OCI-LY7 (cell line): ENCODE results near the gene CSTPP1. TPM values are rescaled to one million over a fixed set of nuclear protein-coding genes. Genes with fewer than 3 reads are reported as not detected.

Source experiments
- BruUV-seq: library from RNA; stranded (reverse); fragments of 400-500 nt; replicated peaks from 2 replicates; lab custom pipeline; 2021; lab: Mats Ljungman, UMichigan
- CTCF ChIA-PET: fragments of 300-600 bp; sonication (Branson Sonifier 250); formaldehyde crosslinking; loops from one replicate; lab custom pipeline; 2022; ENCODE audit warnings: antibody characterized with exemption; ENCODE audit not compliant: unreplicated experiment; lab: Charles Lee
- POLR2A ChIA-PET: fragments of 300-600 bp; sonication (Branson Sonifier 250); formaldehyde crosslinking; loops from one replicate; lab custom pipeline; 2022; ENCODE audit warnings: antibody characterized with exemption; lab: Charles Lee
- DNase-seq: peaks from one replicate; pipeline ENCODE4 v3.0.0-alpha.2; 2015; ENCODE audit warnings: low spot score
- H2AFZ ChIP-seq: fragments of 200-600 bp; sonication (generic), shearing (Covaris generic); 2 replicates; pipeline ENCODE4 v1.6.1; 2014; ENCODE audit warnings: mild to moderate bottlenecking, antibody characterized with exemption, low read length, moderate library complexity
- H3K27ac ChIP-seq: fragments of 200-600 bp; sonication (generic); 2 replicates; pipeline ENCODE4 v1.5.1; 2014; ENCODE audit warnings: mixed run types, low read depth, mild to moderate bottlenecking, moderate library complexity, low read length, inconsistent platforms; ENCODE audit not compliant: poor library complexity, severe bottlenecking
- H3K36me3 ChIP-seq: fragments of 200-600 bp; sonication (generic); 2 replicates; pipeline ENCODE4 v1.6.1; 2014; ENCODE audit warnings: mild to moderate bottlenecking, antibody characterized with exemption, low read length, moderate library complexity, mixed read lengths; ENCODE audit not compliant: insufficient read depth
- H3K4me1 ChIP-seq: fragments of 200-600 bp; sonication (generic); 2 replicates; pipeline ENCODE4 v1.5.1; 2014; ENCODE audit warnings: mild to moderate bottlenecking, low read length; ENCODE audit not compliant: insufficient read depth, poor library complexity, severe bottlenecking
- H3K4me2 ChIP-seq: fragments of 200-600 bp; sonication (generic); 2 replicates; pipeline ENCODE4 v1.6.1; 2014; ENCODE audit warnings: mild to moderate bottlenecking, low read length
- H3K4me3 ChIP-seq: fragments of 200-600 bp; sonication (generic); 2 replicates; pipeline ENCODE4 v1.5.1; 2014; ENCODE audit warnings: mild to moderate bottlenecking, low read depth, low read length; ENCODE audit not compliant: poor library complexity, severe bottlenecking
- H3K79me2 ChIP-seq: fragments of 200-600 bp; sonication (generic); 2 replicates; pipeline ENCODE4 v1.6.1; 2016; ENCODE audit warnings: low read depth, mild to moderate bottlenecking, low read length, moderate library complexity, mixed read lengths; ENCODE audit not compliant: insufficient read depth
- H3K9me2 ChIP-seq: fragments of 200-600 bp; sonication (generic); 2 replicates; pipeline ENCODE4 v1.6.1; 2016; ENCODE audit warnings: mild to moderate bottlenecking, low read length, mixed read lengths; ENCODE audit not compliant: insufficient read depth
- H3K9me3 ChIP-seq: fragments of 200-600 bp; sonication (generic); 2 replicates; pipeline ENCODE4 v1.6.1; 2014; ENCODE audit warnings: mild to moderate bottlenecking, mixed run types, low read length, mixed read lengths
- H4K20me1 ChIP-seq: fragments of 200-600 bp; sonication (generic); 2 replicates; pipeline ENCODE4 v1.6.1; 2014; ENCODE audit warnings: mild to moderate bottlenecking, antibody characterized with exemption, low read length, moderate library complexity, mixed read lengths; ENCODE audit not compliant: insufficient read depth
- EZH2phosphoT487 ChIP-seq: fragments of 200-600 bp; sonication (generic); IDR thresholded peaks from 2 replicates; pipeline ENCODE4 v1.6.1; 2018; ENCODE audit warnings: low read depth, borderline replicate concordance, mild to moderate bottlenecking, mixed run types, antibody characterized with exemption, low read length, moderate library complexity, mixed read lengths
- intact Hi-C: fragments of 100-400 bp; cut with micrococcal nuclease; formaldehyde crosslinking; loops from one replicate; pipeline ENCODE4 v1.10.0; 2022; ENCODE audit not compliant: unreplicated experiment
- total RNA-seq, 2 experiments: library from RNA; depleted of rRNA in 1 of 2; stranded (reverse); fragments of >200 nt in 1 of 2; shearing (Covaris generic) in 1 of 2; gene quantifications; 2 replicates each; pipeline ENCODE4 v1.2.3, GENCODE V29; 2014 to 2022
- TF ChIP-seq, protein P1 (sequence below): fragments of 200-600 bp; sonication (generic); conservative IDR thresholded peaks from 2 replicates; pipeline ENCODE4 v1.5.1; 2014; ENCODE audit warnings: mild to moderate bottlenecking, antibody characterized with exemption, low read length, moderate library complexity, mixed read lengths

CSTPP1 gene
- total RNA-seq, 2 experiments from 2014 or later, result 39.6 to 43.1 TPM

DNA sequence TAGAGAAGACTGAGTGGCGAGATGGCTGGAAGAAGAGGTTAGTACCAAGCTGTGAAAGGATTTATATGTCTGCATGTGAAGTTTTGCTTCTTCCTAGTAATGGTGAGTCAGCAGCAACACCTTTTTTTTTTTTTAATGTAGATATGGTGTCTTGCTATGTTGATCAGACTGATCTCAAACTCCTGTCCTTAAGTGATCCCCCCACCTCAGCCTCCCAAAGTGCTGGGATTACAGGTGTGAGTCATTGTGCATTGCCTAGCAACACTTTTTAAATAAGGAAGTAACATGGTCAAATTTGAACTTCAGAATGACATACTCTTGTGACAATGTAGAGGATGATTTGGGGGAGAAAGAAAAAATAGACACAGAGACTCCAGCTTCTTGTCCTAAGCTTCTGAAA lies 6.5 kb upstream of the CSTPP1 start:
- Histone ChIP-seq H4K20me1 (no peaks in the 10 kb centered on the region), H3K9me3 (peaks cover 11% of the 10 kb centered on the region), H3K4me1 (peaks cover 5% of the 10 kb centered on the region), H3K27ac (no peak overlapping the region), H3K9me2 (no peaks in the 10 kb centered on the region), H3K4me3 (no peak overlapping the region), H2AFZ (peak overlapping the region; percentile 42; the same call in 1 of the 2 replicates), H3K4me2 (no peak overlapping the region), H3K36me3 (no peaks in the 10 kb centered on the region; the same call in 1 of the 2 replicates), H3K79me2 (no peaks in the 10 kb centered on the region)
- BruUV-seq, result no TSS peak
- no peak for DNase-seq
- no peak for TF ChIP-seq EZH2phosphoT487
- ChIA-PET CTCF (no interaction called here), POLR2A (no interaction called here)
- intact Hi-C loops, result no loop called here

DNA sequence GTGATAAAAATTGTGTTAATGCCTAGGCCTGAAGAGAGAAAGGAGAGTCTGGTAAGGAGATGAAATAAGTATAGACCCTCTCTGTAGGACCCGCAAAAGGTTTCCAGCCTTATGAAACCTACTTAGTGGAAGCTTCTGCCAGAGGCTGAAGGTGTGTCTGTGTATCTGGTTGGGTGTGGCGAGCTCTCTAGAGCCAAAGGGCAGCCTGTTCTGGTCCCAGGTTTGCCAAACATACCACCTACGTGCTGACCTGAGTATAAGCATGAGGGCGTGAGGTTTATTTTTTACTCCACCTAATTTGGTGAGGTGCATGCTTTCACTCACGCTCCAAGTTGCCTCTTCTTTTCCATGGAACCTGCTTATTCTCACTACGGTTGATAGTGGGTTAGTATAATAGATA lies 5.6 kb downstream of the CSTPP1 start:
- Histone ChIP-seq H3K79me2 (peaks cover 10% of the 10 kb centered on the region; the same call in 1 of the 2 replicates), H3K27ac (no peak overlapping the region), H3K4me1 (peaks cover 21% of the 10 kb centered on the region), H3K4me2 (no peak overlapping the region), H3K36me3 (peaks cover 28% of the 10 kb centered on the region), H2AFZ (no peak overlapping the region), H4K20me1 (no peaks in the 10 kb centered on the region), H3K9me2 (no peaks in the 10 kb centered on the region), H3K4me3 (no peak overlapping the region), H3K9me3 (no peaks in the 10 kb centered on the region)
- TSS peak; percentile 1 for BruUV-seq
- TF ChIP-seq, protein P1, sequence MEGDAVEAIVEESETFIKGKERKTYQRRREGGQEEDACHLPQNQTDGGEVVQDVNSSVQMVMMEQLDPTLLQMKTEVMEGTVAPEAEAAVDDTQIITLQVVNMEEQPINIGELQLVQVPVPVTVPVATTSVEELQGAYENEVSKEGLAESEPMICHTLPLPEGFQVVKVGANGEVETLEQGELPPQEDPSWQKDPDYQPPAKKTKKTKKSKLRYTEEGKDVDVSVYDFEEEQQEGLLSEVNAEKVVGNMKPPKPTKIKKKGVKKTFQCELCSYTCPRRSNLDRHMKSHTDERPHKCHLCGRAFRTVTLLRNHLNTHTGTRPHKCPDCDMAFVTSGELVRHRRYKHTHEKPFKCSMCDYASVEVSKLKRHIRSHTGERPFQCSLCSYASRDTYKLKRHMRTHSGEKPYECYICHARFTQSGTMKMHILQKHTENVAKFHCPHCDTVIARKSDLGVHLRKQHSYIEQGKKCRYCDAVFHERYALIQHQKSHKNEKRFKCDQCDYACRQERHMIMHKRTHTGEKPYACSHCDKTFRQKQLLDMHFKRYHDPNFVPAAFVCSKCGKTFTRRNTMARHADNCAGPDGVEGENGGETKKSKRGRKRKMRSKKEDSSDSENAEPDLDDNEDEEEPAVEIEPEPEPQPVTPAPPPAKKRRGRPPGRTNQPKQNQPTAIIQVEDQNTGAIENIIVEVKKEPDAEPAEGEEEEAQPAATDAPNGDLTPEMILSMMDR, result no peak
- no peak for TF ChIP-seq EZH2phosphoT487
- POLR2A ChIA-PET, result interaction anchor here (1.0 to 1.5 kb wide), 6 partner anchors 9 to 38 kb away, joined by 3 to 5 read pairs (median 3); no protein-coding TSS in a partner anchor
- DNase-seq, result no peak
- intact Hi-C loops, result no loop called here
- CTCF ChIA-PET, result no interaction called here

DNA sequence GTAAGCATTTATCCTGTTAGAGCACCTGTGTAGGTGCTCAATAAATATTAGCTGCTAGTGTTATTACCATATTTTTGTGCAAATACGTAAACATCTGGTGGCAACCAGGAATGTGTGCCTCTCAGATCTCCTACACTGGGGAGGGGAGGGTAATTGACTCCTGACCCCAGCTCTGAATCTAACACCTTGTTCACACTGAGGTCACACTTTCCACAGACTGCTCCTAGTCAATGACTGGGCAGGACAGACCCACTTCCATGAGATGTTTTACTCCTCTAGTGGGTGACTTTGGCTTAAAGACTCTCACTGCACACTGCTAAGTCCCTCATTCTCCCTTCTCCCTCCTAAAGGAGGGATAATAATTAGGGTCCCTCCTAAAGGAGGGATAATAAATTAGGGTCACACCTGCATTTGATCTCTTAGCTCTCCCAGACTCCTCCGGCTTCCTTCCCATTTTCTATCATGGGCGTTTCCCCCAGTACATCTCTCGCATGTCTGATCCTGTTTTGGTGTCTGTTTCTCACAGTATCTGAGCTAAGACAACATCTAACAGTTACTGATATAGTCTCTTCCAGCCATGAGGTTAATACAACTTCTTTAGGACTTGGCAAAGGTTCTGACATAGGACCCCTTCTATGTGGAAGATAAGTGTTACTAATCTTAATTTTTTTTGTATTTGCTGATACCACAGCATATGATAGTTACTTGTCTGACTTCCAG lies 8.0 kb downstream of the CSTPP1 start:
- ChIA-PET POLR2A (interaction anchor here (0.7 to 1.6 kb wide), 4 partner anchors 19 to 271 kb away, joined by 4 to 6 read pairs (median 4); no protein-coding TSS in a partner anchor), CTCF (no interaction called here)
- H3K79me2 ChIP-seq, result no peaks in the 10 kb centered on the region; the same call in 1 of the 2 replicates
- no TSS peak for BruUV-seq
- no peaks in the 10 kb centered on the region for H3K9me2 ChIP-seq
- DNase-seq, result no peak
- TF ChIP-seq, protein P1, result no peak
- no peak for TF ChIP-seq EZH2phosphoT487
- intact Hi-C loops, result no loop called here
- no peaks in the 10 kb centered on the region for H4K20me1 ChIP-seq
- no peak overlapping the region for H3K4me3 ChIP-seq
- peaks cover 12% of the 10 kb centered on the region for H3K4me1 ChIP-seq
- peaks cover 32% of the 10 kb centered on the region for H3K36me3 ChIP-seq
- no peak overlapping the region for H3K4me2 ChIP-seq
- H3K9me3 ChIP-seq, result no peaks in the 10 kb centered on the region
- H3K27ac ChIP-seq, result no peak overlapping the region
- no peak overlapping the region for H2AFZ ChIP-seq
